ENCODE results near the gene FILIP1L.

The FILIP1L gene

GRCh38 chr3:99984668-99985067 lies 129.6 kb downstream of the FILIP1L start:
- no peaks in the 10 kb centered on the region for H4K20me1 ChIP-seq (ENCODE audit: insufficient read depth)
- H3K9ac ChIP-seq, result no peak overlapping the region
- no peak overlapping the region for H3K4me2 ChIP-seq
- H3K4me3 ChIP-seq (IDR thresholded peaks at IDR 0.05; ENCODE audit: insufficient read depth, low read depth, low read length), result no peak overlapping the region
- H3K27ac ChIP-seq, result no peak overlapping the region
- no peaks in the 10 kb centered on the region for H3K36me3 ChIP-seq (ENCODE audit: insufficient read depth)
- no peak overlapping the region for H2AFZ ChIP-seq (ENCODE audit: low read depth)
- no peaks in the 10 kb centered on the region for H3K4me1 ChIP-seq (ENCODE audit: low read depth, poor library complexity, severe bottlenecking)
- H3K79me2 ChIP-seq (ENCODE audit: insufficient read depth, low read depth), result no peaks in the 10 kb centered on the region
- TF ChIP-seq CTCF (conservative IDR thresholded peaks at IDR 0.05; ENCODE audit: low read depth, low read length), result no peak
- no peaks in the 10 kb centered on the region for H3K27me3 ChIP-seq (ENCODE audit: insufficient read depth, low read depth)

GRCh38 chr3:99984139-99984538 lies 130.2 kb downstream of the FILIP1L start:
- H2AFZ ChIP-seq (ENCODE audit: low read depth), result no peak overlapping the region
- no peak for TF ChIP-seq CTCF (conservative IDR thresholded peaks at IDR 0.05; ENCODE audit: low read depth, low read length)
- no peak overlapping the region for H3K4me3 ChIP-seq (IDR thresholded peaks at IDR 0.05; ENCODE audit: insufficient read depth, low read depth, low read length)
- H3K4me1 ChIP-seq (ENCODE audit: low read depth, poor library complexity, severe bottlenecking), result no peaks in the 10 kb centered on the region
- no peaks in the 10 kb centered on the region for H3K79me2 ChIP-seq (ENCODE audit: insufficient read depth, low read depth)
- H3K36me3 ChIP-seq (ENCODE audit: insufficient read depth), result no peaks in the 10 kb centered on the region
- no peak overlapping the region for H3K9ac ChIP-seq
- H4K20me1 ChIP-seq (ENCODE audit: insufficient read depth), result no peaks in the 10 kb centered on the region
- H3K27ac ChIP-seq, result no peak overlapping the region
- no peaks in the 10 kb centered on the region for H3K27me3 ChIP-seq (ENCODE audit: insufficient read depth, low read depth)
- no peak overlapping the region for H3K4me2 ChIP-seq

GRCh38 chr3:99982650-99983049 lies 131.7 kb downstream of the FILIP1L start:
- no peak for TF ChIP-seq CTCF (conservative IDR thresholded peaks at IDR 0.05; ENCODE audit: low read depth, low read length)
- no peak overlapping the region for H3K4me2 ChIP-seq

GRCh38 chr3:99981138-99981537 lies 133.2 kb downstream of the FILIP1L start:
- no peaks in the 10 kb centered on the region for H4K20me1 ChIP-seq (ENCODE audit: insufficient read depth)
- no peak for TF ChIP-seq CTCF (conservative IDR thresholded peaks at IDR 0.05; ENCODE audit: low read depth, low read length)

More at GRCh38 chr3:99982650-99983049, 131.7 kb downstream of the FILIP1L start:
- no peak overlapping the region for H3K27ac ChIP-seq
- H4K20me1 ChIP-seq (ENCODE audit: insufficient read depth), result no peaks in the 10 kb centered on the region
- H3K4me3 ChIP-seq (IDR thresholded peaks at IDR 0.05; ENCODE audit: insufficient read depth, low read depth, low read length), result no peak overlapping the region
- H3K79me2 ChIP-seq (ENCODE audit: insufficient read depth, low read depth), result no peaks in the 10 kb centered on the region
- H2AFZ ChIP-seq (ENCODE audit: low read depth), result no peak overlapping the region
- H3K36me3 ChIP-seq (ENCODE audit: insufficient read depth), result no peaks in the 10 kb centered on the region
- no peaks in the 10 kb centered on the region for H3K27me3 ChIP-seq (ENCODE audit: insufficient read depth, low read depth)
- no peak overlapping the region for H3K9ac ChIP-seq
- H3K4me1 ChIP-seq (ENCODE audit: low read depth, poor library complexity, severe bottlenecking), result no peaks in the 10 kb centered on the region

More at GRCh38 chr3:99981138-99981537, 133.2 kb downstream of the FILIP1L start:
- no peak overlapping the region for H3K4me2 ChIP-seq
- H3K36me3 ChIP-seq (ENCODE audit: insufficient read depth), result no peaks in the 10 kb centered on the region
- H2AFZ ChIP-seq (ENCODE audit: low read depth), result no peak overlapping the region
- H3K27me3 ChIP-seq (ENCODE audit: insufficient read depth, low read depth), result no peaks in the 10 kb centered on the region
- H3K4me3 ChIP-seq (IDR thresholded peaks at IDR 0.05; ENCODE audit: insufficient read depth, low read depth, low read length), result no peak overlapping the region
- no peak overlapping the region for H3K9ac ChIP-seq
- H3K4me1 ChIP-seq (ENCODE audit: low read depth, poor library complexity, severe bottlenecking), result no peaks in the 10 kb centered on the region
- no peaks in the 10 kb centered on the region for H3K79me2 ChIP-seq (ENCODE audit: insufficient read depth, low read depth)
- no peak overlapping the region for H3K27ac ChIP-seq
